K562 (cell line): ENCODE measurements around the gene TBCEL. TPM values are rescaled to one million over a fixed set of nuclear protein-coding genes. Genes with fewer than 3 reads are reported as not detected.

Source experiments
- ATAC-seq: fragments of 200-7000 bp; cut with Tn5 transposase; 3 replicates; pipeline ENCODE4 v1.9.1; 2020; ENCODE audit warnings: moderate library complexity
- BruUV-seq: library from RNA; stranded (reverse); fragments of 400-500 nt; replicated peaks from 2 replicates; lab custom pipeline; 2021; lab: Mats Ljungman, UMichigan
- CTCF ChIA-PET: fragments of 300-600 bp; formaldehyde crosslinking; extraction: SDS; loops from one replicate; lab custom pipeline; 2021; ENCODE audit warnings: low intra/inter-chr PET ratio; lab: Yijun Ruan, JAX
- POLR2A ChIA-PET: fragments of 300-600, 350-650 bp; sonication (Branson Sonifier 250); formaldehyde crosslinking; extraction: SDS; loops from one replicate; lab custom pipeline; 2021; ENCODE audit warnings: antibody characterized with exemption, inconsistent platforms; lab: Yijun Ruan, JAX
- DNase-seq, 4 experiments: peaks; one replicate each; pipeline versions ENCODE4 v3.0.0 to v3.0.0-alpha.2; 2011 to 2018; ENCODE audit warnings: low spot score in 3 of 4, mixed read lengths in 3 of 4; ENCODE audit errors: extremely low read depth in 1 of 4
- FAIRE-seq: peaks from 2 replicates; lab custom pipeline; 2011; peaks lifted over from hg19 to GRCh38; lab: Jason Lieb, UNC
- H2AFZ ChIP-seq: 2 replicates; pipeline ENCODE4 v1.6.0; 2011; ENCODE audit warnings: low read depth, low read length, control low read depth, inconsistent platforms
- H3K27ac ChIP-seq: fragments of 200-600 bp; 3 replicates; pipeline ENCODE4 v1.8.0; 2011; ENCODE audit warnings: low read depth, mild to moderate bottlenecking, control low read depth, inconsistent platforms, low read length, moderate library complexity, mixed read lengths; ENCODE audit errors: extremely low read depth
- H3K27me3 ChIP-seq, 2 experiments: fragments of 300-600 bp in 1 of 2; 2 replicates in 1 of 2; 3 replicates in 1 of 2; pipeline versions ENCODE4 v1.6.0 to v1.8.0; 2011; ENCODE audit warnings: inconsistent platforms in 2 of 2, low read length in 2 of 2, mild to moderate bottlenecking in 1 of 2, mixed read lengths in 1 of 2, moderate library complexity in 1 of 2; ENCODE audit not compliant: control insufficient read depth in 2 of 2, insufficient read depth in 2 of 2
- H3K36me3 ChIP-seq: fragments of 300-600 bp; 3 replicates; pipeline ENCODE4 v1.8.0; 2011; ENCODE audit warnings: mild to moderate bottlenecking, low read length, inconsistent platforms; ENCODE audit not compliant: control insufficient read depth, insufficient read depth
- H3K4me1 ChIP-seq, 2 experiments: fragments of 200-600 bp in 1 of 2; replicated peaks in 1 of 2; 2 replicates in 1 of 2; 3 replicates in 1 of 2; pipeline versions ENCODE4 v1.5.1 to v1.8.0; 2011; ENCODE audit warnings: inconsistent platforms in 2 of 2, low read length in 2 of 2, mild to moderate bottlenecking in 1 of 2, mixed read lengths in 1 of 2, moderate library complexity in 1 of 2; ENCODE audit not compliant: control insufficient read depth in 2 of 2, insufficient read depth in 2 of 2
- H3K4me2 ChIP-seq: 2 replicates; pipeline ENCODE4 v1.6.1; 2011; ENCODE audit warnings: low read length, control low read depth, inconsistent platforms, mixed read lengths; ENCODE audit not compliant: insufficient read depth
- H3K4me3 ChIP-seq: fragments of 200-600 bp; sonication (generic), shearing (Covaris generic); 2 replicates; pipeline ENCODE4 v1.5.1; 2016; ENCODE audit warnings: control low read depth, inconsistent platforms
- H3K79me2 ChIP-seq: fragments of 200-600 bp; 3 replicates; pipeline ENCODE4 v1.8.0; 2011; ENCODE audit warnings: low read length, inconsistent platforms; ENCODE audit not compliant: control insufficient read depth, insufficient read depth
- H3K9ac ChIP-seq, 2 experiments: 2 replicates each; pipeline versions ENCODE4 v1.6.0 to v1.6.1; 2011; ENCODE audit warnings: low read depth in 2 of 2, low read length in 2 of 2, control low read depth in 1 of 2, inconsistent platforms in 1 of 2, mild to moderate bottlenecking in 1 of 2, mixed read lengths in 1 of 2; ENCODE audit not compliant: insufficient read depth in 1 of 2
- H3K9me1 ChIP-seq: one replicate; pipeline ENCODE4 v1.6.0; 2011; ENCODE audit warnings: inconsistent platforms, mild to moderate bottlenecking, low read length, moderate library complexity; ENCODE audit not compliant: control insufficient read depth, insufficient read depth
- H3K9me3 ChIP-seq: replicated peaks from 2 replicates; pipeline ENCODE4 v1.5.1; 2011; ENCODE audit warnings: low read depth, low read length, inconsistent platforms; ENCODE audit not compliant: control insufficient read depth, insufficient read depth
- H4K20me1 ChIP-seq: replicated peaks from 2 replicates; pipeline ENCODE4 v1.6.1; 2011; ENCODE audit warnings: low read length, inconsistent platforms, mixed read lengths; ENCODE audit not compliant: control insufficient read depth, insufficient read depth
- ADNP ChIP-seq: fragments of 200-800 bp; sonication (Bioruptor generic); IDR thresholded peaks from 2 replicates; pipeline ENCODE4 v1.6.1; 2016; ENCODE audit warnings: missing genetic modification characterization, missing compliant biosample characterization
- HDAC3 ChIP-seq: fragments of 450-650 bp; IDR thresholded peaks from 2 replicates; pipeline ENCODE4 v1.6.1; 2018; ENCODE audit warnings: borderline replicate concordance, mild to moderate bottlenecking, moderate library complexity; ENCODE audit not compliant: partially characterized antibody
- NRF1 ChIP-seq, 2 experiments: fragments of 450-650 bp; IDR thresholded peaks in 1 of 2; conservative IDR thresholded peaks in 1 of 2; 2 replicates each; pipeline ENCODE4 v1.6.1; 2014; ENCODE audit warnings: mild to moderate bottlenecking in 2 of 2
- ZNF77 ChIP-seq: fragments of 250-450 bp; sonication (Bioruptor Pico); IDR thresholded peaks from 2 replicates; pipeline ENCODE4 v1.5.0; 2020
- WGBS: fragments of 100-300 bp; shearing (Covaris generic); methylation state at CpG from one replicate; pipeline ENCODE4 v1.1.6; 2016; ENCODE audit warnings: low coverage, mixed read lengths; ENCODE audit not compliant: insufficient coverage; ENCODE audit errors: missing lambda C conversion rate; 5-methylcytosine and 5-hydroxymethylcytosine counted together
- in situ Hi-C: fragments of 300-500 bp; cut with MboI; formaldehyde crosslinking; loops from 4 replicates; pipeline ENCODE4 v1.15.0; 2018; ENCODE audit warnings: inconsistent platforms, mixed read lengths
- intact Hi-C: fragments of 100-400 bp; cut with micrococcal nuclease; formaldehyde crosslinking; loops from 2 replicates; pipeline ENCODE4 v1.14.2; 2022
- polyA plus RNA-seq, 8 experiments: library from polyadenylated mRNA; depleted of rRNA in 4 of 8; stranded (reverse) in 5 of 8; unstranded in 3 of 8; fragments of >200 nt; fragmentation: Nextera tagmentation in 2 of 8; fragmentation: Illumina TruSeq in 1 of 8; extraction: Ambion mirVana in 2 of 8; extraction: Trizol in 1 of 8; gene quantifications; 2 replicates each; pipeline versions ENCODE4 v1.2.1 to v1.2.3, GENCODE V29; 2011 to 2014; ENCODE audit warnings: inconsistent platforms in 1 of 8, missing spikeins in 1 of 8
- total RNA-seq, 7 experiments: library from RNA; depleted of rRNA in 6 of 7; stranded (reverse); fragments of >200 nt in 6 of 7; fragmentation: Illumina TruSeq in 2 of 7; extraction: Trizol in 2 of 7; gene quantifications; 2 replicates each; pipeline versions ENCODE4 v1.2.1 to v1.2.3, GENCODE V29; 2011 to 2021; ENCODE audit warnings: low replicate concordance in 1 of 7
- TF ChIP-seq, protein P1 (sequence below): fragments of 450-650 bp; formaldehyde crosslinking; IDR thresholded peaks from 2 replicates; pipeline ENCODE4 v1.4.0; 2020; ENCODE audit warnings: mild to moderate bottlenecking, moderate library complexity

Gene TBCEL
- total and polyA plus RNA-seq, 9 of the 15 experiments (the other 6 are each of a cell fraction or from before 2014, with no cell fraction given), result 0.39 to 2.3 (median 1.4) TPM

- ChIA-PET POLR2A (interaction anchor here (0.7 kb wide), 1 partner anchor 63 kb away, joined by 3 read pairs; no protein-coding TSS in a partner anchor), CTCF (no interaction called here)
- Histone ChIP-seq H3K9me1 (no peaks in the 10 kb centered on the region), H3K36me3 (no peaks in the 10 kb centered on the region), H3K9ac (no peak overlapping the region), H3K9me3 (no peaks in the 10 kb centered on the region), H3K79me2 (no peaks in the 10 kb centered on the region), H2AFZ (no peak overlapping the region), H4K20me1 (no peaks in the 10 kb centered on the region), H3K4me3 (no peak overlapping the region), H3K27ac (no peak overlapping the region), H3K4me1 (peaks cover 0 to 5% of the 10 kb centered on the region in 2 experiments; a peak in 2 of 5 replicates), H3K4me2 (no peak overlapping the region), H3K27me3 (peaks cover 14 to 29% of the 10 kb centered on the region in 2 experiments; a peak in 4 of 5 replicates)
- intact Hi-C loops, result no loop called here
- WGBS, result 13% methylated on average over 1 of the region's 1 CpG
- BruUV-seq, result no TSS peak
- DNase-seq (no peak), ATAC-seq (no peak), FAIRE-seq (no peak)
- TF ChIP-seq ADNP (tag) (no peak), ZNF77 (CRISPR knock-in tag) (no peak), NRF1 (conservative IDR thresholded peaks at IDR 0.05 in 1 of 2, IDR thresholded peaks at IDR 0.05 in 1 of 2) (no peak), HDAC3 (no peak)
- TF ChIP-seq, protein P1, sequence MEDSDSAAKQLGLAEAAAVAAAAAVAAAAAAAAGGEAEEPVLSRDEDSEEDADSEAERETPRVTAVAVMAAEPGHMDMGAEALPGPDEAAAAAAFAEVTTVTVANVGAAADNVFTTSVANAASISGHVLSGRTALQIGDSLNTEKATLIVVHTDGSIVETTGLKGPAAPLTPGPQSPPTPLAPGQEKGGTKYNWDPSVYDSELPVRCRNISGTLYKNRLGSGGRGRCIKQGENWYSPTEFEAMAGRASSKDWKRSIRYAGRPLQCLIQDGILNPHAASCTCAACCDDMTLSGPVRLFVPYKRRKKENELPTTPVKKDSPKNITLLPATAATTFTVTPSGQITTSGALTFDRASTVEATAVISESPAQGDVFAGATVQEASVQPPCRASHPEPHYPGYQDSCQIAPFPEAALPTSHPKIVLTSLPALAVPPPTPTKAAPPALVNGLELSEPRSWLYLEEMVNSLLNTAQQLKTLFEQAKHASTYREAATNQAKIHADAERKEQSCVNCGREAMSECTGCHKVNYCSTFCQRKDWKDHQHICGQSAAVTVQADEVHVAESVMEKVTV (CRISPR knock-in tag), result no peak
- in situ Hi-C loops, result no loop called here
Measured at GRCh38 chr11:120988603-120989002, 35.3 kb upstream of the TBCEL start.
